Measurements from ENCODE around the gene P4HB.

Gene P4HB

DNA sequence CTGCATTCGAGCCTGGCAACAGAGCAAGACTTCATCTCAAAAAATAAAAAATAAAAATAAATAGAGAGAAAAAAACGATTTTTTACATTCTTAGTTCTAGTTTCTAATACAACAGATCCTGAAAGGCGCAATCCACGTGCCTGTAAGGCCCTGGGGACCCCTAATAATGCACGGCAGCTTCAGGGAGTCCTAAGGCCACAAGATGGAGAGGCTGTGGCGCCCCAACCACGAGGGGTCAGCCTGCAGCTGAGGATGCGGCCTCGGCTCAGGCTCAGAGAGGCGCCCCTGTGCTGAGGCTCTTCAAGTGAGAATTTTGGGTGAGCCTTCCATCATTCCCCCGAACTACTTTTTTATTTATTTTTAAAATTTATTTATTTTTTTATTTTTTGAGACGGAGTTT is 10.9 kb downstream of the P4HB start:
- H3K4me3 ChIP-seq (ENCODE audit: low read depth, low read length) = no peak overlapping the region
- TF ChIP-seq, protein P1, sequence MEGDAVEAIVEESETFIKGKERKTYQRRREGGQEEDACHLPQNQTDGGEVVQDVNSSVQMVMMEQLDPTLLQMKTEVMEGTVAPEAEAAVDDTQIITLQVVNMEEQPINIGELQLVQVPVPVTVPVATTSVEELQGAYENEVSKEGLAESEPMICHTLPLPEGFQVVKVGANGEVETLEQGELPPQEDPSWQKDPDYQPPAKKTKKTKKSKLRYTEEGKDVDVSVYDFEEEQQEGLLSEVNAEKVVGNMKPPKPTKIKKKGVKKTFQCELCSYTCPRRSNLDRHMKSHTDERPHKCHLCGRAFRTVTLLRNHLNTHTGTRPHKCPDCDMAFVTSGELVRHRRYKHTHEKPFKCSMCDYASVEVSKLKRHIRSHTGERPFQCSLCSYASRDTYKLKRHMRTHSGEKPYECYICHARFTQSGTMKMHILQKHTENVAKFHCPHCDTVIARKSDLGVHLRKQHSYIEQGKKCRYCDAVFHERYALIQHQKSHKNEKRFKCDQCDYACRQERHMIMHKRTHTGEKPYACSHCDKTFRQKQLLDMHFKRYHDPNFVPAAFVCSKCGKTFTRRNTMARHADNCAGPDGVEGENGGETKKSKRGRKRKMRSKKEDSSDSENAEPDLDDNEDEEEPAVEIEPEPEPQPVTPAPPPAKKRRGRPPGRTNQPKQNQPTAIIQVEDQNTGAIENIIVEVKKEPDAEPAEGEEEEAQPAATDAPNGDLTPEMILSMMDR (IDR thresholded peaks at IDR 0.05; ENCODE audit: control insufficient read depth, extremely low read depth, insufficient read depth) = no peak
- no peak for DNase-seq (ENCODE audit: low read depth)

DNA sequence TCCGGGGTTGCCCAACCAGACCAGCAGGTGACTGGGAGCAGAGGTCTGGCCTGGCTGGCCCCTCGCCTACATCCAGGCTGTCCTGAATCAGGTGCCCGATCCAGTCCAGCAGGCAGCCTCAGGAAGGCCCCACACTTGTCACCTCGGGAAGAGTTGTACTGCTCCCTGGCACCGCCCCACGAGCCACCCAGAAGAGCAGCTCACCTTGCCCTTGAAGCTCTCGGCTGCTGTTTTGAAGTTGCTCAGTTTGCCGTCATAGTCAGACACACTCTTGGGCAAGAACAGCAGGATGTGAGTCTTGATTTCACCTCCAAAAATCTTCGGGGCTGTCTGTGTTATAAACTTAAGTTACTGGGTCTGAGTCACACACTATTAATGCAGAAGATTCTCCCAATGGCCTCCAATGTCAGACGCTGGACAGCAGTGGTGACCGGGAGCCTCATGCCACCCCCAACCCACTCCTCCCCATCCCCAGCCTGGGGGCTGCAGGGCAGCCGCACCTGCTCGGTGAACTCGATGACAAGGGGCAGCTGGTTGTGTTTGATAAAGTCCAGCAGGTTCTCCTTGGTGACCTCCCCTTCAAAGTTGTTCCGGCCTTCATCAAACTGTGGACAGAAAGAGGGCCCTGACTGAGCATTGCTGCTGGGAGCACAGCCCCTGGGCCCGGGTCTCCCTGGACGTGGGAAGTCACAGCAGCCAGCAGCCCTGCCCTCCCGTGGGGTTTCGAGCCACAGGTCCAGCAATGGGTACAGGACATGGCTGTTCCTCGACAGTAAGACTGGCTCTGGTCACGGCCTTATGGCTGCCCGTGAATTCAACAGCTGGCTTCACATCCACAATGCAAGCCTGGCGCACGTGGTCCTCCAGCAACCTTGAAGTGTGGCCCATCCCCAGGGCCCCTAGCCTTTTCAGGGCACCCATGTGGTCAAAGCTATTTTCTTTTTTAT is 13.3 kb downstream of the P4HB start:
- no peak overlapping the region for H3K4me3 ChIP-seq (ENCODE audit: low read depth, low read length)
- DNase-seq (ENCODE audit: low read depth) = peak; percentile 84
- TF ChIP-seq, protein P1 (IDR thresholded peaks at IDR 0.05; ENCODE audit: control insufficient read depth, extremely low read depth, insufficient read depth) = no peak

DNA sequence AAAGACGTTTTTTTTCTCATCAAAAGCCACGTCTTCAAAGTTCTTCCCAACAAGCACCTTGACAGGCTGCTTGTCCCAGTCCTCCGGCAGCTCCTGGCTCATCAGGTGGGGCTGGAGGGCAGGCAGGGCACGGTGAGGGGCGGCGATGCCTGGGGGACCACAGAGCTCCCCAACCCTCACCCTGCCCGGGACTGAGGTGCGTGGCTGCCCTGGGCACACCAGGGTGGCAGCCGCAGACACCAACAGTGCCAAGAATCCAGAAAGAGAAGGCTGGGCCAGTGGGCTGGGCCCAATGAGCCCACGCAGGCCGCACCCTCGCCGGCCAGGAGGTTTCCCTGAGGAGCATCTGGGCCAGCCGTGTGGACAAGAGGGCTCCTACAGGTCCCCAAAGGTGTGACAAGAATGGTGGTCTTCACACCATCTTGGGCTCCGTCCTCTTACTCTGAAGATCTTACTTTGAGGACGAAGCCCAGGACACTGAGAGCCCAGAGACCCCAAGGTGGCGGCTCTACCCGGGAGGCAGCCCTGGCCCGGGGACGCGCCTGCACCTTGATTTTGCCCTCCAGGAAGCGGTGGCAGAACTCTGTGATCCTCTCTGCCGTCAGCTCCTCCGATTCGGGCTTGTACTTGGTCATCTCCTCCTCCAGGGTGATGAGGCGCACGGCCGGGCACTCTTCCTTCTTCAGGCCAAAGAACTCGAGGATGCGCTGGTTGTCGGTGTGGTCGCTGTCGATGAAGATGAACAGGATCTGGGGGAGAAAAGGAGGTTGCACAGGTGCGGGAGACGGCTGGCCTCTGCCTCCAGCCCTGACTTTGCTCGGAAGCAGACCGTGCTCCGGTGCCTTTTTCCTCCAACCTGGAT is 14.2 kb downstream of the P4HB start:
- H3K4me3 ChIP-seq (ENCODE audit: low read depth, low read length) = no peak overlapping the region
- TF ChIP-seq, protein P1 (IDR thresholded peaks at IDR 0.05; ENCODE audit: control insufficient read depth, extremely low read depth, insufficient read depth) = no peak
- no peak for DNase-seq (ENCODE audit: low read depth)

DNA sequence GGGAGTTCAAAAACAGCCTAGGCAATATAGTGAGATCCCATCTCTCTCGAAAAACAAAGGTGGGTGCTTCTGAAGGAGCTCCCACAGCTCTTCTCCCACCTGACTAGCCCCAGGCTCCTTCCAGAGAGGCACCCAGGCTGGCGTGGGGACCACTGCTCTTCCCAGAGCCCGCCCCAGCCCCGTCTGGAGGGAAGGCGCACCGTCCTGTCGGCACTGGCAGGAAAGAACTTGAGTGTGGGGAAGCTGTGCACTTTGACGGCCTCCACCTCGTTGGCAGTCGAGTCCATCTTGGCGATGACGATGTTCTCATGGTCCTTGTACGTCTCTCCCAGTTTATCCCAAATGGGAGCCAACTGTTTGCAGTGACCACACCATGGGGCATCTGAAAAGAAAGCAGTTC is 15.0 kb downstream of the P4HB start:
- DNase-seq (ENCODE audit: low read depth) = no peak
- TF ChIP-seq, protein P1 (IDR thresholded peaks at IDR 0.05; ENCODE audit: control insufficient read depth, extremely low read depth, insufficient read depth) = no peak
- no peak overlapping the region for H3K4me3 ChIP-seq (ENCODE audit: low read depth, low read length)

DNA sequence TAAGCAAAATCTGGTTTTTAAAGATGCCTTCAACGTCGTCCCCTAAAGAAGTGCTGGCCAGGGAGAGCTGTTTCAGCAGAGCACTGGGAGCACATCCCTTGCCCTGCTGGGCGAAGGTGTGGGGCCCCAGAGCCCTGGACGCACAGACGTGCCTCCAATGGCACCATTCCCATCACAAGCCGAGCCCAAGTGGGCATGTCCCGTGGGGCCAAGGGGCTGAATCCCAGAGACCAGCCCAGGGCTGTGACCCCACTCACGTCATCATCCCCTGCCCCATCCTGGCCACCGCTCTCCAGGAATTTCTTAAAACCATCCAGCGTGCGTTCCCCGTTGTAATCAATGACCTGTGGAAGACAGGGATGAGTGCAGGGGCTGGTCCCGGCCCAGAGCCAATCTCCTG is 15.4 kb downstream of the P4HB start:
- TF ChIP-seq, protein P1 (IDR thresholded peaks at IDR 0.05; ENCODE audit: control insufficient read depth, extremely low read depth, insufficient read depth) = no peak
- no peak for DNase-seq (ENCODE audit: low read depth)
- H3K4me3 ChIP-seq (ENCODE audit: low read depth, low read length) = no peak overlapping the region

DNA sequence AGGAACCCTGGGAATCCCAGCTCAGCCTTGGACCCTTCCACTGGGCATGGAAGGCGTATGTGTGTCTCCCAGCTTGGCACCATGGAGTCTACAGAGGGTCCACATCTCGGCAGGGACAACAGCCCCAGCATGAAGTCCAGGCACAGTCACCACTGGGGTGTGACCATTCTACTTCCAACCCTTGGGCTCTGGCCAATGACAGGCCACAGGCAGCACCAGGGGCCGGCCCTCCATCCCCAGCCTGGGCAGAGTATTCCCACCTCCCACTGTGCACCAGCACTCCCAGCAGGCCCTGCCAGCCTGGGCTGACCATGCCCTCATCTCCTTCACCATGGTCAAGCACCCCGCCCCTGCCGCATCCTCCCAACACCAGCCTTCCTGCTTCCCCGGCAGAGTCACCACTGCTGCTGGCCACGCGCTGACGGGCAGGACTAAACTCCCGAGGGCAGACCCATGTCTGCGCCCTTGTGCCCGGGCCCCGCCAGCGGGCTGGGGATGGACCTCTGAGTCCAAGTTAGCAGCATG is 15.9 kb downstream of the P4HB start:
- no peak for DNase-seq (ENCODE audit: low read depth)
- no peak overlapping the region for H3K4me3 ChIP-seq (ENCODE audit: low read depth, low read length)
- TF ChIP-seq, protein P1 (IDR thresholded peaks at IDR 0.05; ENCODE audit: control insufficient read depth, extremely low read depth, insufficient read depth) = no peak
